Measurements from ENCODE around the gene ALDOB. TPM values are rescaled to one million over a fixed set of nuclear protein-coding genes. Genes with fewer than 3 reads are reported as not detected.

Gene ALDOB
- total RNA-seq, 6 experiments from 2014 or later = not detected

DNA sequence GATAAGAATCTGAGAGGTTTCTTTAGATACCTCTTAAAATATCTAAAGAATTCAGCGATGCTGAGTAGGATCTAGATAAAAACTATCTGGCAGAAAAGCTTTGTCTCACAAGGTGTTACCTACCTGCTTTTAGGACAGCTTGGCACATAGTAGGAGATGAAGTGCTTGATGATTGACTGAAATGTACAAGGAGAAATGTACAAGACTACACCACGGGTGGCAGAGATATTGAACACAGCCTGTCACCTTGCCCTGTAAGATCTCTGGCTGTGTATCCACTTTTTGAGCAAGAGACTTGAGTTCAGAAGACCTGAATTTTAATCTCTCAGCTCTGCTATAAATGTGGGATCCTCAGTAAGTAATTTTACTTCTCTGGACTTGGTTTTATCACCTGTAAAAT, 15.7 kb downstream of the ALDOB start:
- Mint-ChIP-seq H3K4me3 (no peak overlapping the region), H3K4me1 (ENCODE audit: low read depth) (peaks cover 7% of the 10 kb centered on the region; the same call in 1 of the 2 replicates), H3K9me3 (no peaks in the 10 kb centered on the region), H3K27ac (no peak overlapping the region), H3K36me3 (ENCODE audit: low read depth) (no peaks in the 10 kb centered on the region), H3K27me3 (ENCODE audit: insufficient read depth) (no peaks in the 10 kb centered on the region)
- TF ChIP-seq, protein P1, sequence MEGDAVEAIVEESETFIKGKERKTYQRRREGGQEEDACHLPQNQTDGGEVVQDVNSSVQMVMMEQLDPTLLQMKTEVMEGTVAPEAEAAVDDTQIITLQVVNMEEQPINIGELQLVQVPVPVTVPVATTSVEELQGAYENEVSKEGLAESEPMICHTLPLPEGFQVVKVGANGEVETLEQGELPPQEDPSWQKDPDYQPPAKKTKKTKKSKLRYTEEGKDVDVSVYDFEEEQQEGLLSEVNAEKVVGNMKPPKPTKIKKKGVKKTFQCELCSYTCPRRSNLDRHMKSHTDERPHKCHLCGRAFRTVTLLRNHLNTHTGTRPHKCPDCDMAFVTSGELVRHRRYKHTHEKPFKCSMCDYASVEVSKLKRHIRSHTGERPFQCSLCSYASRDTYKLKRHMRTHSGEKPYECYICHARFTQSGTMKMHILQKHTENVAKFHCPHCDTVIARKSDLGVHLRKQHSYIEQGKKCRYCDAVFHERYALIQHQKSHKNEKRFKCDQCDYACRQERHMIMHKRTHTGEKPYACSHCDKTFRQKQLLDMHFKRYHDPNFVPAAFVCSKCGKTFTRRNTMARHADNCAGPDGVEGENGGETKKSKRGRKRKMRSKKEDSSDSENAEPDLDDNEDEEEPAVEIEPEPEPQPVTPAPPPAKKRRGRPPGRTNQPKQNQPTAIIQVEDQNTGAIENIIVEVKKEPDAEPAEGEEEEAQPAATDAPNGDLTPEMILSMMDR (IDR thresholded peaks at IDR 0.05) = no peak
- no peak for DNase-seq

DNA sequence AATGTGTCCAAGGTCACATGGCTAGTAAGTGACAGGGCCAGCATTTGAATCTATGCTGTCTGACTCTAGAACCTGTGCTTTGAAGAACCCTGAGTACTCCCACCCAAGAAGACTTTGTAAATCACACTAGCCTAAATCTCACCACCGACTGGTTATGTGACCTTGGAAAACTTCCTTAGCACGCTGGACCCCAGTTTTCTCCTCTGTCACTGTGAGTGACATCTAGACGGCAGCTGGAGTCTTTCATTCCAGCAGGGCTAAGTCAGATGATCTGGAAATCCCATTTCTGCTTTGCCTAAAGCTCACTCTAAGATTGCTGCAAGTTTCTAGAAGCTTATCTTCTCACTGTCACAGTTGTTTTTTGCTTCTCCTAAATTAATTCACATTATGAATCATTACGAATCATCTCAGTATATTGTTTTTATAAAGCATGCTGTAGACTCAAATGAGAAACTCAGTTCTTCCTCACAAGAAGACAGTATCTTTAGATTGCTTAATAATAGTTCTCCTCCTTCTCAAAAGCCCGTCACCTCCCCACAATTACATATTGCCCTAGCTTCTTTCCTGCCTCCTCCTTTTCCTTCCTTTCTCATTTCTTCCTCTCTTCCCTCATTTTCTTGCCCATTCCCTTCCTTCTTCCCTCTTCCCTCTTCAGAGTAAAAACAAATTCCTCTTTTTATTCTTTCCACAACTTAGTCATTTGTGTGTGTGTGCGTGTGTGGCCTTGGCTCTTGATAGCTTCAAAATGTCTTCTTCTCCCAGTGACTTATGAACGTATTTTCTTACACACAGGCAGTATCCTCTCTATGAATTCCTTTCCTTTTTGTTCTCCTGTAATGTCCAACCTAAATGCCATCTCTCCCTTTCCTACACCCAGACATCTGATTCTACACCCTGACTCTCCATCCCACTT, 16.8 kb downstream of the ALDOB start:
- peak; percentile 11 for DNase-seq
- Mint-ChIP-seq H3K4me3 (no peak overlapping the region), H3K27ac (no peak overlapping the region)

DNA sequence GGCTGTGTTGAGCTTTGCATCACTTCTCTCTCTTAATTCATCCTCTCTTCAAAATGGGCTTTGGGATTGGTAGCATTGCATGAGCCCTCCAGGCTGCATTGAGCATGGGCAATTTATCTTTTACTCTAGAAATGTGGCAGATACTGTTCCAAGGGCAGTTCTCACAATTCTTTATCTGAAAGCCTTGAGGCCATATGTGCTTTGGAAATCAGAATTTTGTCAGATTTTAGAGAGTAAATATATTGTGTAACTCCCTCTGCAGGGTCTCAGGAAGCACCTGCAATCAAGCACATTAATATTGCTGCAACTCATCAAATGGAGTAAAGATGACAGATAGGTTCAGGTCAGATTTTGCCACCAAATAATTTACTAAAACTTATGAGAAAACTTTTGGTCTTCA, 17.6 kb downstream of the ALDOB start:
- H3K4me1 Mint-ChIP-seq (ENCODE audit: low read depth) = peaks cover 7% of the 10 kb centered on the region; the same call in 1 of the 2 replicates
- H3K27ac Mint-ChIP-seq = no peak overlapping the region
- H3K36me3 Mint-ChIP-seq (ENCODE audit: low read depth) = peaks cover 7% of the 10 kb centered on the region
- peaks cover 9% of the 10 kb centered on the region for H3K9me3 Mint-ChIP-seq
- TF ChIP-seq, protein P1 (IDR thresholded peaks at IDR 0.05) = no peak
- DNase-seq = no peak
- peaks cover 2% of the 10 kb centered on the region; the same call in 1 of the 2 replicates for H3K27me3 Mint-ChIP-seq (ENCODE audit: insufficient read depth)
- H3K4me3 Mint-ChIP-seq = no peak overlapping the region

More for the DNA sequence above, 16.8 kb downstream of the ALDOB start:
- Mint-ChIP-seq H3K36me3 (ENCODE audit: low read depth) (peaks cover under 1% of the 10 kb centered on the region; the same call in 1 of the 2 replicates), H3K4me1 (ENCODE audit: low read depth) (peaks cover 7% of the 10 kb centered on the region; the same call in 1 of the 2 replicates), H3K27me3 (ENCODE audit: insufficient read depth) (peaks cover 2% of the 10 kb centered on the region; the same call in 1 of the 2 replicates), H3K9me3 (peaks cover under 1% of the 10 kb centered on the region; the same call in 1 of the 2 replicates)
- TF ChIP-seq, protein P1 (IDR thresholded peaks at IDR 0.05) = no peak

DNA sequence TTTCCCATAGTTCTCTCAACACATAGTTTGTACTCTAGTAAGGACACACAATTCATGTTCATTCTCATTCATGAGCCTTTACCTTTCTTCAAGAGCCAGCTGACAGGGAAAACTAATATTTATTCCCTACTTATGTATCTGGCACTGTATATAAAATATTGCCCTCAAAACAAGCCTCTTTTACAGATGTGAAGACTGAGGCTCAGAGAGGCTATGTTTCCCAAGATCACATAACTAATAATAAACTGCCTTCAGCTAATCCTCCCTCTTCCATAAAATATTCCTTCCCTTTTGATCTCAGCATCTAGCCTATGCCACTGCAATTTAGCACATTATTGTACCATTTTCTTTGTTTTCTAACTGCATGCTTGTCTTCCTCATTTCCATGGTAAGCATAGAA, 18.2 kb downstream of the ALDOB start:
- no peak overlapping the region for H3K27ac Mint-ChIP-seq
- peaks cover 7% of the 10 kb centered on the region; the same call in 1 of the 2 replicates for H3K4me1 Mint-ChIP-seq (ENCODE audit: low read depth)
- H3K36me3 Mint-ChIP-seq (ENCODE audit: low read depth) = peaks cover 12% of the 10 kb centered on the region
- H3K9me3 Mint-ChIP-seq = peaks cover 14% of the 10 kb centered on the region
- H3K27me3 Mint-ChIP-seq (ENCODE audit: insufficient read depth) = peaks cover 2% of the 10 kb centered on the region; the same call in 1 of the 2 replicates
- H3K4me3 Mint-ChIP-seq = no peak overlapping the region
- TF ChIP-seq, protein P1 (IDR thresholded peaks at IDR 0.05) = no peak
- no peak for DNase-seq

DNA sequence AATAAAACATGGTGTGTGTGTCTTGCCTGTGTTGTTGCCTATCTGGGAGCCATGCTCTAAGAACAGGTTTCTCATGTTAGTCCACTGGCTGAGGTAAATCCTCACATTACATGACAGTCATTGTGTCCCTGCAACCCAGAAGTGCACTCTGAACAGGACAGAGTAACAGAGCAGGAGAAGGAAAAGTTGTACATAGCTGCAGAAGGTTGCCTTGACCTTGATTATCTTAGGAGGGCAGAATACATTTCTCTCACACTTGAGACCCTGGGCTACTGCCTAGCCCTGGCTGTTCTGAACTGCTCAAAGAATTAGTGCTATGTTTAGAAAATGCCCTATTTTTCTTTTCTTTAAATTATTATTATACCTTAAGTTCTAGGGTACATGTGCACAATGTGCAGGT, 20.0 kb downstream of the ALDOB start:
- Mint-ChIP-seq H3K4me3 (no peak overlapping the region), H3K9me3 (peaks cover 31% of the 10 kb centered on the region), H3K27ac (no peak overlapping the region), H3K4me1 (ENCODE audit: low read depth) (peaks cover 7% of the 10 kb centered on the region; the same call in 1 of the 2 replicates), H3K27me3 (ENCODE audit: insufficient read depth) (peaks cover 2% of the 10 kb centered on the region; the same call in 1 of the 2 replicates), H3K36me3 (ENCODE audit: low read depth) (peaks cover 27% of the 10 kb centered on the region)
- DNase-seq = no peak
- TF ChIP-seq, protein P1 (IDR thresholded peaks at IDR 0.05) = no peak

Measured in HFFc6 (cell line).